Hematopoietic multipotent progenitor cell treated with erythropoietin and hydrocortisone succinate and interleukin-3 and kit ligand, for 4 days (in vitro differentiated cells): ENCODE results near the gene TSPAN9.

Experiments
- DNase-seq: peaks from one replicate; pipeline ENCODE4 v3.0.0-alpha.2; 2015

The TSPAN9 gene

DNA sequence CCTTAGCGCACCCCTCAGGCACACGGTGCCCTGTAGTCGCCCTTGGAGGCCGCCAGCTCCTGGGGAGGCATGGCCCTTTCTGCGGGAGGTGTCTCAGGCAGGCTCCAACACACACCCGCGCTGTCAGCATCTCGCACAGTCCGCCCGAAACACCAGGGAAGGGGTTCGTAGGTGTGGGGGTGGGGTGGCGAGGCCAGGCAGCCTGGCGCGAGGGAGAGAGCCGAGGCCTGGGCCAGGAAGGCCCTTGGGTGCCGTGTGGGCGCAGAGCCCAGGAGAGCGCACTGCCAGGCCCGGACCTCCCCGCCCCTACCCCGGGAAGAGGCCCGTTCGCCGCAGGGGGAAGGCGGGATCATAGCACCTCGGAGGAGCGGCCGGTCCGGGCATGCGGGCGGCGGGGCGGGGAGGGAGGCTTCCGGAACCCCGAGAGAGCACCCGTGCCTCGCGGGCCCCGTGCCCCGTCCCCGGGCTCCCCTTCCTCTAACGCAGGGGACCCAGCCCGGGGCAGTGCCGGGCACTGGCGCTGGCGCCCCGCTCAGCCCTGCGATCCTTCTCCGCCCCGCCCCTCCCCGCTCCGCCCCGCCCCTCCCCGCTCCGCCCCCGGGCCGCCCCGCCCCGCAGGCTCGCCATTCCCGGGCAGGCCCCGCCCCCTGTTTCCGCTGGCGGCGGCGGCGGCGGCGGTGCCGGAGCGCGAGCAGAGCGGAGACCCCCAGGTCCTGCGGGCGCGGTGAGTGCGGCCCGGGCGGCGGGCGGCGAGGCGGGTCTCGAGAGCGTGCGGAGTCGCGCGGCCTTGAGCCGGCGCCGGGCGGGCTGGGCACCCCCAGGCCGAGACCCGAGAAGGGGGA is at the start of gene TSPAN9:
TSS of gene TSPAN9 (plus strand) at position 650 of the 842 bp plus-strand sequence. CDS start 123,815 bp downstream, outside the sequence.
- peak; percentile 62 for DNase-seq

DNA sequence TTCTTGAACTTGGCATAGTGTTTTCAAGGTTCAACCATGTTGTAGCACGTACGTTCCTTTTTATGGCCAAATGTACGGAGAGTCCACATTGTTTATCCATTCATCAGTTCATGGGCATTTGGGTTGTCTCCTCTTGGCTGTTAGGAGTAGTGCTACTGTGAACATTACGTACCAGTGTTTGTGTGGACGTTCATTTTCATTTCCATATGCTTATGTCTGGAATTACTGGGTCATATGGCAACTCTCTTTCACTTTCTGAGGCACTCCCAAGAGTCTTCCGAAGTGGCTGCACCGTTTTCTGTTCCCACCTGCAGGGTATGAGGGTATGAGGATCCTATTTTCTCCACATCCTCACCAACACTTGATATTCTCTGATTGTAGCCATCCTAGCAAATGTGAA is 49.1 kb upstream of the TSPAN9 start:
- DNase-seq = no peak

- DNase-seq = no peak
Observed at GRCh38 chr12:3030821-3031429, 46.3 kb upstream of the TSPAN9 start.

DNA sequence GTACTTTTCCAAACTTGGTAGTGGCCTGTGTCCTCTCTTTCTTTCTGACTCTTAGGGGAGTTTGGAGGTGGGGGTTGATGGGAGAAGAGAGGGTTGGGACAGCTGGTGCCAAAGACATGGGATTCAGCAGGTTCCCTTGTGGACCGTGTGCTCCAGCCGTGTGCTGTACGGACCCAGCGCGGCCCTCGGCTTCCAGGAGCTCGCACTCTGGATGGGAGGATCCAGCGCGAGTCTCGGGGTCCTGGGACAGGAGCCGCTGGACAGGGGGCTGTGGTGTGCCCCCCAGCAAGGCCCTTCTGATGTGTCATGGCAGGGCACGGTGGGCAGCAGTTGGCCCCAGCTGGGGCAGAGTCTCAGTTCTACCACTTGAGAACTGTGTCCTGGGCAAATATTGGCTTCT is 45.0 kb upstream of the TSPAN9 start:
- DNase-seq = no peak

- no peak for DNase-seq
Observed at GRCh38 chr12:3032770-3033538, 44.2 kb upstream of the TSPAN9 start.

GRCh38 chr12:3033539-3033867 is 43.7 kb upstream of the TSPAN9 start:
- DNase-seq = no peak

GRCh38 chr12:3034067-3034750 is 43.0 kb upstream of the TSPAN9 start:
- DNase-seq = peak; percentile 86

DNA sequence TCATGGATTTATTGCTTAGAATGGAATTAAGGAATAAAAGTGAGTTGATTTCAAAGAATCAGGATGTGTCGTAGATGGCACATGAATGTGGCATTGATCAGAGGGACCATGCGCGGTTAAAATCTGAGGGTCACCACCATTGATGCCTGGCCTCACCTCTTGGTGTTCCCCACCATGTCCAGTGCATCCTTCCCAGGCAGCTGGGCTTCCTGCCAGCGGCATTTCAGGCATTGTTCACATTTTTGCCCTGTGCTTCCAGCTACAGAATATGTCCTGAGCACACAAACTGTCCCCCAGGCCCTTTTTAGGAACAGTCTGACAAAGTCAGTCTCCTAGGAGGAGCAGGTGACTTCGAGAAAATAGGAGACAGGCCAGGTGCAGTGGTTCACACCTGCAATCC is 42.0 kb upstream of the TSPAN9 start:
- no peak for DNase-seq

DNA sequence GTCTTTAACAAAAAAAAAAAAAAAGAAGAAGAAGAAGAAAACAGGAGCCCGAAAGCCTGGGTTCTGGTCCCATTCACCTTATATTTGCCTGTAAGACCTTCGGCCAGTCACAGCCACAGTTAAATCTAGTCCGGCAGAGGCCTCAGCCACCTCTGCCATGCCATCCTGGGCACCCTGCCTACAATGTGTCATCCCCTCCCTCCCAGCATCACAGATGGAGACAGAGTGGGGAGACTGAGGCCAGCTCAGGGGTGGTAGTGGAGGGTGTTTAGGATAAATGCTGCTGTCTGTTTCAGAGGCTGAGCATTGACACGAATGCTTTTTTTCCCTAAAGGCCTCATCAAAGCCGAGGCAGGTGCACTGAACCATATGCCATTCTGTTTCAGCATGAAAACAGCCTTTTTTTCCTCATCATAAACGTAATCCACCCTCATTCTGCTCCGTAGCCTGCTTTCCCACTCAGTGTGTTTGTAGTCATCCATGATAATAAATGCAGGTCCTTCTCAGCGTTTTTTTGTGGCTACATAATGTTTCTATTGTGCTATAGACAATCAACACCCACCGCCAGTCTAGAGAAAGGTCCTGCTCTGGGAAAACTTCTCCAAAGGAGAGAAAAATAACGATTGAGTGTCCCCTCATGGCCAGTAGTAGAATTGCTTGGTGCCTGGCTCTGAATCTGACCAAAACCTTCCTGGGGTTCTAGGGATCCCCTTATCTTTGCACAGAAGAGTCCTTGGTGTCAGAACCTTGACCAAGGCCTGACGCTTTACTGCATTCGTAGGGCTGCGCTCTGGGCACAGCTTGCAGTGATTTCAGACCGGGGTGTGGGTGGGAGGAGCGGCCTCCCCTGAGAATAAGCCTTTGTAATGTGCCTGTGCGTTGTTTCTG is 41.1 kb upstream of the TSPAN9 start:
- peak; percentile 29 for DNase-seq

GRCh38 chr12:3036901-3037600 is 40.1 kb upstream of the TSPAN9 start:
- DNase-seq = no peak

GRCh38 chr12:3038166-3038565 is 39.0 kb upstream of the TSPAN9 start:
- no peak for DNase-seq

- DNase-seq = no peak
Observed at GRCh38 chr12:3038926-3039510, 38.2 kb upstream of the TSPAN9 start.

DNA sequence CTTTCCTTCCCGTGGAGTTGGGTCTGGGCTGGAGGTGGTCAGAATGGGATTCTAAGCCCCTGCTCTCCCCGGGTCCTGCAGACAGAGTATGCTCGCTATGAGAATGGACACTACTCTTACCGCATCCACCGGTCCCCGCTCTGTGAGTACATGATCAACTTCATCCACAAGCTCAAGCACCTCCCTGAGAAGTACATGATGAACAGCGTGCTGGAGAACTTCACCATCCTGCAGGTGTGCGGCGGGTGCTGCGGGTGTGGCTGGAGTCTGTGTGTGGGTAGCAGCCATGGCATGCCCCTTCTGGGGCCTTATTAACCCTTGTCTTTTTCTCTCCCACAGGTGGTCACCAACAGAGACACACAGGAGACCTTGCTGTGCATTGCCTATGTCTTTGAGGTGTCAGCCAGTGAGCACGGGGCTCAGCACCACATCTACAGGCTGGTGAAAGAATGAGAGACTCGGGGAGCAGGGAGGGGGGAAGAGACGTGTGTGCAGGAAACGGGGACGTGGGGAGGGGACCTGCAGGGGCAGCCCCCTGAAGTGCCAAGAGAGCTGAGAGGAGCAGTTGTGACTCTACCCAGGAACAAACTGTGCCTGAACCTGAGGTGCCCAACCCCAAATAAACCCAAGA is 37.0 kb upstream of the TSPAN9 start:
- no peak for DNase-seq

- no peak for DNase-seq
Observed at GRCh38 chr12:3040663-3041544, 36.3 kb upstream of the TSPAN9 start.

DNA sequence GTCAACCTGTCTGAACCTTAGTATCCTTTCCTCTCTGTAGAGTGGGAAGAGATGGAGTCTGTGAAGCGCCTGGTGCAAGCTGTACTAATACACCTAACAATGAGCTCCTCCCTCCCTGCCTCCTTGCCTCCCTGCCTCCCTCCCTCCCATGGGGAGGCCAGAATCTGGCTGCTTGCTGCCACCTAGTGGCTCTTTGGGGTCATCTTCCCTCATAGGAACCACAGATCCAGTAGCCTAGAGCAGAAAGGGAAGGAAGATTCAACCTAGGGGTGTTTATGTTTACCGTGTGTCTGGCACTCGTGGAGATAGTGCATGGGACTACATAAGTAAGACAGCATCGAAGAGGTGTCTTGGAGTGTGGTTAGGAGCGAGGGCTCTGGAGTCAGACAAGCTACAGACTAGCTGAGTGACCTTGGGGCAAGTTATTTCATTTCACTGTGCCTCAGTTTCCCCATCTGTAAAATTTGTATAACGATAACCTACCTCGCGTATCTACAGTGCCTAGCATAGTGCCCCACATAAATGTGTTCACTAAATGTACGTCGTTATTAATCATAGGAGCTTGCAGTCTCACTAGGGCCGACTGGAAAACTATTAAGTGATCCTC is 35.5 kb upstream of the TSPAN9 start:
- peak; percentile 92 for DNase-seq

- DNase-seq = peak; percentile 73
Observed at GRCh38 chr12:3042394-3042793, 34.8 kb upstream of the TSPAN9 start.

DNA sequence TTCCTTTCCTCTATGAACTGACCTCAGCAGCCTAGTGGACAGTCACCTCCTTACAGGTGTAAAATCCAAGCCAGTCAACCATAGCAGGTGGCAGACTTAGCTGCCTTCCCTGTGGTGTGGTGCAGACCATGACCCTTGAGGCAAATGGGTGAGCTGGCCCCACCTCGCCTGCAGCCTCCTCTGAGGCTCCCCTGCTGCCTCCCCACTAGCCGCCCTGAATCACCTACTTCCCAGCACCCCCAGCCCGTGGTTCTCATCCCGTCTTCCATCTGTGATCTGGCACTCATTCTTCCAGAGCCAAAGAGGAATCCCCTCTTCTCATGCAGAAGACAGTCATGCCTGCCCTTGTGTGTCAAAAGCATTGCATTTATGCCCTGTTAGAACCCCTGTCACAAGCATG is 34.4 kb upstream of the TSPAN9 start:
- no peak for DNase-seq

DNA sequence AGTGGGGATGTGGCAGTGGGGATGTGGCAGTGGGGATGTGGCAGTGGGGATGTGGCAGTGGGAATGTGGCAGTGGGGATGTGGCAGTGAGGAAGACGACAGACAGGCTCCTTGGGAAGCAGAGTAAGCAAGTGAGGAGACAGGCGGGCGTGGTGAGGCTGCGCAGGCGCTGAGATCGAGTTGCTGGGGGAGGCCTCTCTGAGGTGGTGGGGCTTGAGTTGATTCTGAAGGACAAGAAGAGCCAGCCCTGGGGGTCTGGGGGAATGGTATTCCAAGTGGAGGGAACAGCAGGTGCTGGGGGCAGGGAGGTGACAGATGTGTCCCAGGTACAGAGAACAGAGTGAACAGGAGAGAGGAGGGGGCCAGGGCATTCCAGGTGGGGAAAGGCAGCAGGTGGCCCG is 33.8 kb upstream of the TSPAN9 start:
- DNase-seq = no peak

GRCh38 chr12:3044141-3044630 is 33.0 kb upstream of the TSPAN9 start:
- DNase-seq = no peak
